ENCODE data around the gene NFU1.
"Not testable (repeated sequence)": the region's sequence is repeated elsewhere in the genome, so short reads cannot be mapped to it uniquely, and the experiment has no call there.

The NFU1 gene

DNA sequence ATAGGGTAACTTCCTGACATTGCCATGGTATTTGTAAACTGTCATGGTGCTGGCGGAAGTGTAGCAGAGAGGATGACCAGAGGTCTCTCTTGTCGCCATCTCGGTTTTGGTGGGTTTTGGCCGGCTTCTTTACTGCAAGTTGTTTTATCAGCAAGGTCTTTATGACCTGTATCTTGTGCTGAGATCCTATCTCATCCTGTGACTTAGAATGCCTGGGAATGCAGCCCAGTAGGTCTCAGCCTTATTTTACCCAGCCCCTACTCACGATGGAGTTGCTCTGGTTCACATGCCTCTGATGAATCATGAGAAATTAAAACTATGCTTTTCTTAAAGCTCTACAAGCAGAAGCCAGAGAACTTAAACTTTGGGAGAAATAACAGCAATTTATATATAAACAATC is 12.7 kb upstream of the NFU1 start:
- no peak for DNase-seq

DNA sequence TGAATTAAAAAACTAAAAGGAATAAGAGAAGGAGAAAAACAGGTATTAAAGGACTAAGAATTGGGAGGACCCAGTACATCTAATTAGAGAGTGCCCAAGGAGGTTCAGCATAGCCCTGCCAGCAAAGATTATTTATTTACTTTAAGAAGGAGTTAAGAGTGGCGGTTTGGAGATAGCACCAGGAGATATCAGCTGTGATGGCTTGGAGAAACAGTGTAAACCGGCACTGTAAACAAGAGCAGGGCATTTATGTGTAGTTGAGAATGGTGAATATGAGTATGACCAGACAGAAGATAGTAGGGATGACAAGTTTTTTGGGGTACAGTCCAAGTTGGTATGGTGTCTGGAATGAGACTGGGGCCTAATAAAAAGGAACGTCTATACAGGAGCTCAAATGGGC is 6.4 kb upstream of the NFU1 start:
- DNase-seq: not testable (repeated sequence)

DNA sequence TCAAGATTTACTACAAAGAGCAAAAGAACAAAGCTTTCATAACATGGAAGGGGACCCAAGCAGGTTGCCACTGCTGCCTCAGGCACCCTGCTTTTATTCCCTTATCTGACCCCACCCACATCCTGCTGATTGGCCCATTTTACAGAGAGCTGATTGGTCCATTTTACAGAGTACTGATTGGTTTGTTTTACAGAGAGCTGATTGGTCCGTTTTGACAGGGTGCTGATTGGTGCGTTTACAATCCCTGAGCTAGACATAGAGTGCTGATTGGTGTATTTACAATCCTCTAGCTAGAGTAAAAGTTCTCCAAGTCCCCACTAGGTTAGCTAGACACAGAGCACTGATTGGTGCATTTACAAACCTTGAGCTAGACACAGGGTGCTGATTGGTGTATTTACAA is 2.3 kb upstream of the NFU1 start:
- DNase-seq: not testable (repeated sequence)

DNA sequence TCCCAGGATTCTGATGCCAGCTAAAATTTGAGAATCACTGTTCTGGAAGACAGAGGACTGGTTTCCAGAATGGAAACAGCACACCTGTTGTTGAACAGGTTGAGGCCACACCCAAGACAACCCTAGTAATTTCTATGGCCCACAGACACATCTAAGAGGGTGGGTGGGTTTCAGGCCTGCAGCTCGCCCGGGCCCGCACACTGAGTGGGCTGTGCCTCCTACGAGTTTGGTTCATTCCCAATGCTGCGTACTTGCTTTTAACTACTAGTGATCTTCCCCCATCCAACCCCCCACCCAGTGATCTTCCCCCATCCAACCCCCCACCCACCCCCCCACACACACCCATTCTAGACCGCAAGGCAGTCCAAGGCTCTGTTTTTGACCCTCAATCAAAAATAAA is 1.3 kb upstream of the NFU1 start:
- no peak for DNase-seq

DNA sequence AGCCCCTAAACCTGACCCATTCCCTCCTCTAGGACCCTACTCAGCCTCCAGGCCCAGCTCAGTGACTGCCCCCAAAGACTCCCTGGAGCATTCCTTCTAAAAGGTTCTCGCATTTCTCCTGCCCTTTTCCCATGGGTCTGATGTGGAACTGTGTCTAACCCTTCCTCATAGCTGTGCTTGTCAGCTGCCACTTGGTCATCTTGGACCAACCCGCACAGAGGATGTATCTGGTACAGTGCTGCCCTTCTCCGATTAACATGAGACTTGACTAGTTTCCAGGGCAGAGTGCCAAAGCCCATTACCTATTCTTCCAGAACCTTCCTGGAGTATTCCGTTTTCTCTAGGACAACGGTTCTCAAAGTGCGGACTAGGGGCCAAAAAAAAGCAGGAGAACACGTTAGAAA is 518 bp upstream of the NFU1 start:
- peak; percentile 19 for DNase-seq

DNA sequence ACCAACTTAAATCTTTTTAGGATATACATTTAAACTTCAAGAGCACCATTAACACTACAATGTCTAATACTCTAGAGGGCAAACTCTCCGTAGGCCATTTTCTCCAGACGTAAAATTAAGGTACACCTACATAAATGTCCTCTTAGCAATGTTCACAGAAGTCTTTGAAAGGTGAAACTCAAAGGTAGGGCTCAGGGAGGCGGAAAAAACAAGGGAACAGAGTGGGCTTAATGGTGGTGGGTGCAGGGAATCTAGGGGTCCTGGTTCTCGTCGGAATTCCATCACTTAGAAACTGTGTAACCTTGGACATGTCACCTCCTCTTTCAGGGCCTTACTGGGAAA is 668 bp downstream of the NFU1 start:
- DNase-seq: no peak

DNA sequence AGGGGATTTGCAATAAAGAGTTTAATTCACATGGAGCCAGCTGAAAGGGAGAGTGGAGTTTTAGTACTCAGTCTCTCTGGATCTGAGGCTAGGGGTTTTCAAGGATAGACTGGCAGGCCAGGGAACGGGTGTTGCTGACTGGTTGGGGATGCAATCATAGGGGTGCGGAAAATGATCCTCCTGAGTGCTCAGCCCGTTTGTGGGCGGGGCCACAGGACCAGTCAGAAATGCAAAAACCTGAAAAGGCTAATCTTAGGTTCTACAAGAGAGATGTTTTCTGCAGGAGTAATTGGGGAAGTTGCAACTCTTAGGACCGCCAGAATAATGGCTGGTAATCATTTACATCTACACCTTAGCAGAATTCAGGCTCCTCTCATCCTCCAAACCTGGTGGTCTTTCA is 2.5 kb downstream of the NFU1 start:
- no peak for DNase-seq

DNA sequence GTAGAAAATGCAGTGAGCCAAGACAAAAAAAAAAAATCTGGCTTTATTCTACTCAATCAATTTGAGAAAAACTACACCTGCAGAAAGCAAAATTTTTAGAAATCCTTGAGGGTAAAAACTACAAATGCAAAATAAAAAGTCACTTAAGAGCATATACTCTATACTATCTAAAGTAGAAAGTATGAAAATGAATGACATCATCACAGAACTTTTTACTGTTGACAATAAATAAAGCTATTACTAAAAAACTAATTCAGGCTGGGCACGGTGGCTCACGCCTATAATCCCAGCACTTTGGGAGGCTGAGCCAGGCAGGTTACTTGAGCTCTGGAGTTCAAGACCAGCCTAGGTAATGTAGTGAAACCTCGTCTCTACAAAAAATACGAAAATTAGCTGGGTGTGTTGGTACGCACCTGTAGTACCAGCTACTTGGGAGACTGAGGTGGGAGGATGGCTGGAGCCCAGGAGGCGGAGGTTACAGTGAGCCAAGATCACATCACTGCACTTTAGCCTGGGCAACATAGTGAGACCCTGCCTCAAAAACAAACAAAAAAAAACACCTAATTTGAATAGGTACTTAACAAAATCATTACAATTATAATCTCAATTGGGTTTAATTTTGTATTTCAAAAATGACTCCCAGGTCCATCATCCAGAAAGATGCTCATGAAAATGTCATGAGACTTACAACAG is 7.6 kb downstream of the NFU1 start:
- no peak for DNase-seq

DNA sequence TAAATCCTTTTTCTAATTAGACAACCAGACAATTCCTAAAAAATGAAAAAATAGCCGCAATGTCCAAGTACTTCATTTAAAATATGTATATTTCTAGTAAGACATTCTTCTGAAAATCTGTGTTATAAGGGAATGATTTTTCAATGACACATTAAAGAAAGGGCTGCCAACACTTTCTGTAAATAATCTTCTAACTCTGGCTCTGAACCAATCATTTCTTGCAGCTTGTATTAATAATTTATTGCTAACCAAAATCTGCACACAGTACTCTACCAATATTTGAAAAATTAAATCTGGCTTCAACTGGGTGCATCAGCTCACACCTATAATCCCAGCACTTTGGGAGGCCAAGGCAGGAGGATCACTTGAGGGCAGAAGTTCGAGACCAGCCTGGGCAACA is 8.3 kb downstream of the NFU1 start:
- no peak for DNase-seq

DNA sequence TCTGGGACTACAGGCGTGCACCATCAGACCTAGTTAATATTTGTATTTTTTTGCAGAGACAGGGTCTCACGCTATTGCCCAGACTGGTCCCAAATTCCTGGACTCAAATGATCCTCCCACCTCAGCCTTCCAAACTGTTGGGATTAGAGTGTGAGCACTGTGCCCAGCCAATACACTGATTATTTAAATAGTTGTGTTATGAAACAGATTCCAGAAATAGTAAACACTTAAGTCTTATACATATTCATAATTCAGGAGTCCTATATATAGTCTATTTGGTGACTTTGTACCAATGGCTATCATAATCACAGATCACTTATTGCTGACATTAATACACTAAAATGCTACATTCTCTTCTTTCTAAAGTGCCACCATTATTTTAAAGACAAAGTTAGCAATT is 12.8 kb downstream of the NFU1 start:
- no peak for DNase-seq

DNA sequence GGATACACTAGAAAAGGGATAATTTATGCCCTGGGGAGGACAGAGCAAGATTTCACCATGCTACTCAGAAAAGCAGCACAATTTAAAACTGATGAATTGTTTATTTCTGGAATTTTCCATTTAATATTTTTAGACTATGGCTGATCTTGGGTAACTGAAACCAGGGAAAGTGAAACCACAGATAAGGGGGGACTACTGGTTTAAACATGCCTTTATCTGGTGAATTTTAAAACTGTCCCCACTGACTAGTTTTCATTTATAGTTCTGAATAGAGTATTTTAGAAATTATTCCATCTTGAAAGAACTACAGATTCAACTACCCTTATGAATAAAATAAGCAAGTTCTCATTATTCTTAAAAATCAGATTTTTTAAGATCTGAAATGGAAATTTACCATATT is 15.0 kb downstream of the NFU1 start:
- no peak for DNase-seq

DNA sequence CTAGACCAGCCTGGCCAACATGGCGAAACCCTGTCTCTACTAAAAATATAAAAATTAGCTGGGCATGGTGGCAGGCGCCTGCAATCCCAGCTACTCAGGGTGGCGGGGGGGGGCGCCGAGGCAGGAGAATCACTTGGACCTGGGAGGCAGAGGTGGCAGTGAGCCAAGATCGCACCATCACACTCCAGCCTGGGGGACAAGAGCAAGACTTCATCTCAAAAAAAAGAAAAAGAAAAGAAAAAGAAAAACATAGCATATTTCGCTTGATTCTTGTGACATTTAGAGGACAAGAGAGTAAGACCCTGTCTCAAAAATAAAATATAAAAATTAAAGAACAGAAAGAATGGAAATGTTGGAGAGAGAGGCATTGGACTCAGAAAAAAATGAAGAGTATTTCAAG is 18.1 kb downstream of the NFU1 start:
- DNase-seq: not testable (repeated sequence)

DNA sequence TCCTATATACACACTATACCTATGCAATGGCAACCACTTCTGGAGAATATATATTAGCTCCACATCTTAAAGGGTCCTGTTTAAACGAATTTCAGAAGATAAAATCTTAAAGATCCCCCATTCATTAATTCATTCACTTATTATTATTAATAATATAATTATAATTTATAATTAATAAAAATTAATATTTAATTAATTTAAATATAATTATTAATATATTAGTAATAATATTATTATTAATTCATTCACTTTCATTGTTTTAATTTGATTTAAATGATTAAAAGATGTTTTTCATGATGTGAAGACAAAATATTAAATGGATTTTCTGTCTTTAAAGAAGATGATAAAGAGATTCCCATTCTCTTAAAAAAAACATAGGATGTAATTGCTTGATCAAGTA is 21.1 kb downstream of the NFU1 start:
- no peak for DNase-seq

DNA sequence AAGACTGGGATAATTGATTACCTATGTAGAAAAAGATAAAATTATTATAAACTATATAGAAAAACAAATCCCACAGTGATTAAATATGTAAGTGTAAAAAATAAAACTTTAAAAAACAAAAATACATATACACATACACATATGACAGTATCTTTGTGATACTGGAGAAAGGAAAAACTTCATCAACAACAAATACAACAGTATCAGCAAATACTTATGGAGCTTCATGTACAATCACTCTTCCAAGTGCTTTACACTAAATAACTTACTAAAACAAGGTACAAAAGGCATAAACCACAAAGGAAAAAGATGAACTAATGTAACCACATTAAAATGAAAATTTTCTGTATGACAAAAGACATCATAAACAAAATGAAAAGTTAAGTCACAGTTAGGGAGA is 26.1 kb downstream of the NFU1 start:
- no peak for DNase-seq

DNA sequence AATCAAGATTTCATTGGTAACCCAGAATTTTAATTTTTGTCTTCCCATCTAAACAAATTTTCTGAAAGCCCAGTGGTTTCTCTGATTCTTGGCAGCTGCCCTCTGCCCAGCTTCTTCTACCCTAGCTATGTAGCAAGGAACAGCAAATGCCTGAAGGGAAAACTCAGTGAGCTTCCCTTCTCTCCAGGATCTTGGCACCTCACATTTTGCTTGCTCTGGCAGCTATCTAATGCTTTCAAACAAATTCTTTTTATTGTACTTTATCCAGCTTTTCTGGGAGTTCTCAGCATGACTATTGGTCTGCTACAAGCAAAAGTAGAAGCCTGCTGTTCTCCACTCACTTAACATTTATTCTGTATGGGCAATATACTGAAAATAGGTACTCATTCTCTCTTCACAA is 31.9 kb downstream of the NFU1 start:
- DNase-seq: no peak

DNA sequence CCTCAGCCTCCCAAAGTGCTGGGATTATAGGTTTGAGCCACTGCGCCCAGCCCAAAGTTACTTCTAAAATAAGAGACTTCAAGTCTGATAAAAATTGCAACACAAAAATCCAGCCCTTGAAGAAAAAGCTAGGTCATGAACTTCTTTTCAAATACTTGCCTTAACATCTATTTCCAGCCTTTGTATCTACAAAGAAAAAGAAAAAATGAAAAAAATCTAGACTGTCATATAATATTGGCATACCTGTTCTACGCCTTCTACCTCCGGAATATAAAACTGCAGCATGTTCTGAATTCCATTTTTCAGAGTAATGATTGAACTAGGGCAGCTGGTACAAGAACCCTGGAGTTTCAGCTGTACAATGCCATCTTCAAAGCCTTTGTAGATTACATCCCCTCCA is 37.1 kb downstream of the NFU1 start:
- no peak for DNase-seq

DNA sequence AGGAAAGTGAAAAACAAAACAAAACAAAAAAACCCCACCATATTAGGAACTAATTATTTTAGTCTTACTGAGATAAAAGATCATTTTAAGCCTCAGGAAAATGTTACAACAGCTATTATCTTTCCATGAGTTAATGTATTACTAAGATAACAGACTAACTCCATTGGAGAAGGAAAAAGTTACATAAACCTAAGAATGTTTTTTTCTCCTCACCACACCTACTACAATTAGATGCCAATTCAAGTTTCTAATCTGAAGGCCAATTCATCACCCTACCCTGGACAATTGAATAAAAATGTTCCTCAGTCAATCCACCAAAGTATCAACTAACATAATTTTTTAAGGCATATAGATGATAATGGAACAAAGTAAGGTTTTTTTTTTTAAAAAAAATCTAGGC is 40.0 kb downstream of the NFU1 start:
- DNase-seq: no peak

DNA sequence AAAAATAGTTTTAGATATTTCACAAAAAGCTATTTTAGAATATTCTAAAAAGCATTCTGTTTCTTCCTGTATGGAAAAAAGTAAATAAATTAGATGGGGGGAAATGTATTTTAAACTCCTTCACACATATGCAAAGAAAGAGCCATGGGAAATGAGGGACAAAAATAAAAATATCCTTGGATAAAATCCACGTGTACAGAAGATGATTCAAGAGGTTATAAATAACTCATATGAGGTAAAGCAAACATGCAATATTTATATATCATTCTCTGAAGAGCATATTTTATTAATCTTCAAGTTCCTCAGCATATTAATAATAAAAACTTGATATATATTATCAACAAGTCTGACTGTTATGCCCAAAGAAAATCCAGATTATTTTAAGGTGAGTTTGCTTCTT is 41.4 kb downstream of the NFU1 start:
- no peak for DNase-seq

DNA sequence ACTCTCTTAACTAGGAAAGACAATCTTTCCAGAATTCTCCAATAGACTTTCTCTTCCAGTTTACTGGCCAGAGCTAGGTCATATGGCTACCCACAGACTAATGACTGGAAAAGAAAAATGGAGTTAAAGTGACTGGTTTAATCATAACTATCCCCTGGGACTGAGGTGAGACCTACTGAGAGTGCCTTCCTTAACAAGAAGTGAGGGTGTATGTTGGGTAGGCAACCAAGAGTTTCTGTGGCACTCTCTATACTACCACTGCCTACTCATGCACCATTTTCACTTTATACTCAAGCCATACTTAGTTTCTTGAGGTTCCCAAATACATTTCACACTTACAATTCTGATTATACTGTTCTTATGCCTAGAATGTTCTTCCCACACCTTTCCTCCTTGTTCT is 43.3 kb downstream of the NFU1 start:
- no peak for DNase-seq

DNA sequence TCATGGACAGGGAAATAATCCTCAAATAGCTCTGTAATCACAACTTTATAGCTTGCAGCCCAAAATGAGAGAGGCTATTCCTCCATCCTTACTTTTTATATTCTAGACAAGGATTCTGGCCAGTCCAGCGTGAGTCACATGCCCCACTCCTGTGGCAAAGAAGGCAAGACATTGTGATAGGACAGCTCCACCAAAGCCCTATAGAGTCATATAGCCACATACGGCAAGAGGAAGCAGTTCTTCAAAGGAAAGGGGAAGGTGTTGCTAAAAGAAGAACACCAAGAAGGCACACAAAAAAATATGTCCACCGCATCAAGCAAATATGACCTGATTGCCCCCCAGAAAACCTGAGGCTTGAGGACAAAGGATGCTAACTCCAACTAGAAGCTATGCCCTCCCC is 46.8 kb downstream of the NFU1 start:
- DNase-seq: no peak

DNA sequence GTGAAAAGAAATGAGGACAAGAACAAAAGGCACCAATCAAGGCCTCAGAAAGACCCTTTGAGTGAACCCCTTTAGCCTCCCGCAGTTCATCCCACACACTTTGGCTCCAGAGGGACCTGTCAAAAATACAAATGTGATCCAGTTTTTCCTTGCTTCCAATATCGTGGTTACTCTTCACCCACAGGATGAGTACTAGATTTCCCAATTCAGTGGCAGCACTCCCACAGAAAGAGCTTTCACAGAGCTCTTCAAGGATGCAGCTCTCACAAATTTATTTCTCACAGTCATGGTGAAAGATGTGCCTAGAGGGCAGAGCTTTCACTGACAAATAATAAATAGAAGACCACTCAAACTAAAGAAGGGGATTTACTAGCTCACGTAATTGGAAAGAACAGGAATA is 47.2 kb downstream of the NFU1 start:
- no peak for DNase-seq

DNA sequence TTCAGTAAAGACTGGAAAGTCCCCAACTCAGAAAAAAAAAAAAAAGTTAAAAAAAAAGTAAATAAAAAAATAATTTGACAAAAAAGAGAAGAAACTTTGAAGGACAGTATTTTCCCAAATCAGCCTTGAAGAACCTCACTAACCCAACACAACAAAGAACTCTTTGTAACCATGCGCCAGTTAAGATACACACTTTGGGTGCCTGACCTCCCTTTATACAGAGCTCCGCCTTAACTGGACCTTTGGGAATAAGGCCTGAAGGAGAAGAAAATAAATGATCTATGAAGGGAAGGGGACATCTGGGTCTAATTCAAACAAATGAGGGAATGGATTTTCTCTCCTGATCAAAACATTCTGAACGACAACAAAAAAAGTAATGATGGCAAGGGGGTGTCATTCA is 48.0 kb downstream of the NFU1 start:
- no peak for DNase-seq

DNA sequence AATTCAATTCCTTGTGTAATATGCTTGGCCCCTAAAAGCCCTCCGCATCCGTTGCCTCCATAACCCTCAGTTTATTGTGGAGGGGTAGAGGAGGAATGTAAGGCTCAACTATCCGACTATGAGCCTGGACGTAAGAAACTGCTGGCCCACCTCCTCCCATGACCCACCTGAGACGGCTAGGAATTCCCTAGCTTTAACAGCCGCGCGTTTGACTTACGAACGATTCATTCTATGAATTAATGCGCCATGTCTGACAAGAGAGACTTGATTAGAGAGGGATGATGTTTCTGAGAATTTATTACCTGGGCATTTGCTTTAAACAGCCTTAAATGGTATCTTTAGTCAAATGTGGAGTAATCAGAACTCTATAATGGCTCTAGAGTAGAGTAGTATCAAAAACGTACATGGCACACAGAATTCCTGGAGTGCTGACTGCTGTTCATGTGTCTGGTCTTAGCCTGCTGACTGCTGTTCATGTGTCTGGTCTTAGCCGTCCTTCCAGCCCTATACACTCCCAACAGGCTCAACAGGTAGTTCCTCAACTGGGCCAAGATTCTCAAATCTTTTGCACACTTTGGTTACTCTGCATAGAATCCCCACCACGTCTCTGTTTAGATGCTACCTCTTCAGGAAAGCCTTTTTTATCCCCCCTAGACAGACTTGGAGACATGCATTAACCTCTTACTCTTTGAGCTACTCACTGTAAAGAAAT is 49.3 kb downstream of the NFU1 start:
- no peak for DNase-seq

DNA sequence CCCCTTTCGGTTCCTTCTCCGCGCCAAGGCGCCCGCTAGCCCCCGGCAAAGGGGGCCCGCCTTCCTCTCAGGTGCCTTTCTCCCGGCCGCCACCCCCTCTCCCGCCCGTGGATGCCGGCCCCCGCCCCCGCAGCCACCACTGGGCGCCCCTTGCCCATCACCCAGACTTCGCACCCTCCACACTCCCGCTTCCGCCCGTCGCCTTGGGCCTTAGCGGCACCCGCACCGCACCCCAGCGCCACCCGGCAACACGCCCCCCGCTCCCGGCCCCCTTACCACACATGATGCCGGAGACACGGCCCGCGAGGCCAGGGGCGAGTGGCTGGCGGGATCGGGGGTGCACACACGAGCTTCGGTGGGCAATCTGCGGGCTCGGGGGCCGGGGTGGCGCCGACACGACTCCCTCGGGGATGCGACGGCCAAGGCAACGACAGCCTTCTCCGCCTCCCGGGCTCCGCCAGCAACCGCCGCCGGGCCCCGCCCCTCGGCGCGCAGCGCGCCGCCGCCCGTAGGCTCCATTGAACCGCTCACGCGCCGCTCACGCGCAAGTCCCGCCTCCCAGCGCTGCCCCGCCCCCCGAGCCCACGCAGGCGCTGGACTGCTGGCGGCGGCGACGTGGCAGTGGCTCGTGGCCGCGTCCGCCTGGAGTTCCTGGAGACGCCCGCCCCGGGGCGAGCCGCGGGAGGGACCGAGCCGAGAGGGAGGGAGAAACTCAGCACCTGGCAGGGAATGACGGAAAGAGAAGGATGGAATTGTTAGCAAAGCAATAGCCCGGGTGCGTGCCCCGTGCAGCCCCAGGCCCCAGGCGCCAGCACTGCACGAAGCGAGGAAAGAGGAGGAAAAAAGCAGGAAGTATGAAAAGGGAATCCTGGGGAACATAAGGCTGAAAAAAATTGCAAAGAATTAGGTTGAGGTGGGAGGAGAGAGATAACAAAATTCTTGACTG is 50.2 kb downstream of the NFU1 start, which contains the start of gene GFPT1:
TSS of gene GFPT1 (minus strand) at position 439 of the 946 bp plus-strand sequence. CDS start at position 283, 156 bp downstream.
- DNase-seq: peak; percentile 81
